ENCODE results near the gene KRTAP2-4. TPM values are rescaled to one million over a fixed set of nuclear protein-coding genes. Genes with fewer than 3 reads are reported as not detected.

The KRTAP2-4 gene
- polyA plus RNA-seq, 1 donor (not counting 4 experiments of a cell fraction or from before 2014, with no cell fraction given), result not detected

GRCh38 chr17:41073676-41074075 lies 8.0 kb upstream of the KRTAP2-4 start:
- Histone ChIP-seq H3K36me3 (ENCODE audit: control insufficient read depth in 2 of 2, extremely low read depth in 1 of 2, insufficient read depth in 2 of 2, low read length in 2 of 2) (no peaks in the 10 kb centered on the region), H3K9ac (ENCODE audit: control insufficient read depth, extremely low read depth, insufficient read depth, low read length) (no peak overlapping the region), H3K4me2 (ENCODE audit: control insufficient read depth, extremely low read depth, insufficient read depth, low read depth, low read length) (no peak overlapping the region), H3K4me3 (ENCODE audit: control insufficient read depth in 2 of 3, extremely low read depth in 1 of 3, insufficient read depth in 2 of 3, low read depth in 1 of 3, low read length in 3 of 3) (no peak overlapping the region), H3K9me3 (ENCODE audit: control insufficient read depth, low read depth, low read length) (no peaks in the 10 kb centered on the region), H3K4me1 (ENCODE audit: control insufficient read depth, extremely low read depth, insufficient read depth, low read length) (no peaks in the 10 kb centered on the region), H3K27me3 (ENCODE audit: control insufficient read depth, extremely low read depth, insufficient read depth, low read length) (no peaks in the 10 kb centered on the region), H2AFZ (ENCODE audit: control insufficient read depth, low read length) (no peak overlapping the region), H3K27ac (ENCODE audit: control insufficient read depth, insufficient read depth, low read length) (no peak overlapping the region), H3K79me2 (ENCODE audit: control insufficient read depth, insufficient read depth, low read length) (no peaks in the 10 kb centered on the region), H3K9me1 (ENCODE audit: control insufficient read depth, extremely low read depth, insufficient read depth, low read length) (no peaks in the 10 kb centered on the region), H4K20me1 (ENCODE audit: control insufficient read depth, extremely low read depth, insufficient read depth, low read length) (no peaks in the 10 kb centered on the region)
- dilution Hi-C loops (cut with MboI; ENCODE audit: extremely low pct_ligation_motif_present, low sequenced_read_pairs), result no loop called here
- TF ChIP-seq, protein P1, sequence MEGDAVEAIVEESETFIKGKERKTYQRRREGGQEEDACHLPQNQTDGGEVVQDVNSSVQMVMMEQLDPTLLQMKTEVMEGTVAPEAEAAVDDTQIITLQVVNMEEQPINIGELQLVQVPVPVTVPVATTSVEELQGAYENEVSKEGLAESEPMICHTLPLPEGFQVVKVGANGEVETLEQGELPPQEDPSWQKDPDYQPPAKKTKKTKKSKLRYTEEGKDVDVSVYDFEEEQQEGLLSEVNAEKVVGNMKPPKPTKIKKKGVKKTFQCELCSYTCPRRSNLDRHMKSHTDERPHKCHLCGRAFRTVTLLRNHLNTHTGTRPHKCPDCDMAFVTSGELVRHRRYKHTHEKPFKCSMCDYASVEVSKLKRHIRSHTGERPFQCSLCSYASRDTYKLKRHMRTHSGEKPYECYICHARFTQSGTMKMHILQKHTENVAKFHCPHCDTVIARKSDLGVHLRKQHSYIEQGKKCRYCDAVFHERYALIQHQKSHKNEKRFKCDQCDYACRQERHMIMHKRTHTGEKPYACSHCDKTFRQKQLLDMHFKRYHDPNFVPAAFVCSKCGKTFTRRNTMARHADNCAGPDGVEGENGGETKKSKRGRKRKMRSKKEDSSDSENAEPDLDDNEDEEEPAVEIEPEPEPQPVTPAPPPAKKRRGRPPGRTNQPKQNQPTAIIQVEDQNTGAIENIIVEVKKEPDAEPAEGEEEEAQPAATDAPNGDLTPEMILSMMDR (optimal IDR thresholded peaks at IDR 0.05 in 1 of 3, IDR thresholded peaks at IDR 0.05 in 1 of 3, conservative IDR thresholded peaks at IDR 0.05 in 1 of 3; ENCODE audit: extremely low read depth in 1 of 3, insufficient read depth in 2 of 3, low read length in 3 of 3), result no peak
- no peak for TF ChIP-seq EZH2 (IDR thresholded peaks at IDR 0.05; ENCODE audit: low read length)
- DNase-seq (ENCODE audit: low read depth, low spot score) (no peak), FAIRE-seq (no peak)

DNA sequence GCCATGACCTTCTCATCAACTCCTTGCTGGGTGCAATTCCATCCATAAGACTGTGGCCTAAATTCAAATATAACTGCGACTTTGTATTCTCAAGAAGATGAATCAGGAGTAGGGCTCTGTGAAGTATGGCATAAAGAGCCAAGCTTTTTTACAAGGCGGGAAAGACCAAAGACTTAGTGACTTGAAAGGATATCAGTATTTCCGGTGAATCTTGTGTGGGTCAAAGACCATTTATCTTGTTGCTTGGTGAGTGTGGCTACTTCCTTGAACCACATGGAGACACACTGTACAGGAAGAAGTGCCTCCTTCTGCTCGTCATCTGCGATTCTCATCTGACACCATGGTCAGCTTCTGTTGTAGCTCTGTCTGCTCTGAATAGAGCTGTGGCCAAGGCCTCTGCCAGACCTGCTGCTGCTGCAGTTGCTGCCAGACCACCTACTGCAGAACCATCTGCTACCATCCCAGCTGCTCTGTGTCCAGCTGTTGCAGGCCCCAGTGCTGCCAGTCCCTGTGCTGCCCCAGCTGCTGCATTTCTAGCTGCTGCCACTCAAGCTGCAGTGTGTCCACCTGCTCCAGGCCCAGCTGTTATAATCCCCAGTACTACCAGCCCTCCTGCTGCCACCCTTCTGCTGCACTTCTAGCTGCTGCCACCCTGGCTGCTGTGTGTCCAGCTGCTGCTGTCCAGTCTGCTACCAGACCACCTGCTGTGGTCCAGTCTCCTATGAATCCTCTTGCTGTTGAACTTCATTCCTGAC lies 6.1 kb upstream of the KRTAP2-4 start:
- Histone ChIP-seq H2AFZ (ENCODE audit: control insufficient read depth, low read length) (no peak overlapping the region), H3K79me2 (ENCODE audit: control insufficient read depth, insufficient read depth, low read length) (no peaks in the 10 kb centered on the region), H3K27ac (ENCODE audit: control insufficient read depth, insufficient read depth, low read length) (no peak overlapping the region), H3K36me3 (ENCODE audit: control insufficient read depth in 2 of 2, extremely low read depth in 1 of 2, insufficient read depth in 2 of 2, low read length in 2 of 2) (no peaks in the 10 kb centered on the region), H3K9ac (ENCODE audit: control insufficient read depth, extremely low read depth, insufficient read depth, low read length) (no peak overlapping the region), H3K27me3 (ENCODE audit: control insufficient read depth, extremely low read depth, insufficient read depth, low read length) (no peaks in the 10 kb centered on the region), H3K9me3 (ENCODE audit: control insufficient read depth, low read depth, low read length) (no peaks in the 10 kb centered on the region), H3K9me1 (ENCODE audit: control insufficient read depth, extremely low read depth, insufficient read depth, low read length) (no peaks in the 10 kb centered on the region), H4K20me1 (ENCODE audit: control insufficient read depth, extremely low read depth, insufficient read depth, low read length) (no peaks in the 10 kb centered on the region), H3K4me2 (ENCODE audit: control insufficient read depth, extremely low read depth, insufficient read depth, low read depth, low read length) (no peak overlapping the region), H3K4me3 (ENCODE audit: control insufficient read depth in 2 of 3, extremely low read depth in 1 of 3, insufficient read depth in 2 of 3, low read depth in 1 of 3, low read length in 3 of 3) (no peak overlapping the region), H3K4me1 (ENCODE audit: control insufficient read depth, extremely low read depth, insufficient read depth, low read length) (peaks cover 4% of the 10 kb centered on the region)
- dilution Hi-C loops (cut with MboI; ENCODE audit: extremely low pct_ligation_motif_present, low sequenced_read_pairs), result no loop called here
- DNase-seq (ENCODE audit: low read depth, low spot score) (no peak), FAIRE-seq (no peak)
- TF ChIP-seq, protein P1 (optimal IDR thresholded peaks at IDR 0.05 in 1 of 3, IDR thresholded peaks at IDR 0.05 in 1 of 3, conservative IDR thresholded peaks at IDR 0.05 in 1 of 3; ENCODE audit: extremely low read depth in 1 of 3, insufficient read depth in 2 of 3, low read length in 3 of 3), result no peak
- no peak for TF ChIP-seq EZH2 (IDR thresholded peaks at IDR 0.05; ENCODE audit: low read length)

All from keratinocyte (primary cell).